ENCODE data around the gene KRT33A.

KRT33A gene

DNA sequence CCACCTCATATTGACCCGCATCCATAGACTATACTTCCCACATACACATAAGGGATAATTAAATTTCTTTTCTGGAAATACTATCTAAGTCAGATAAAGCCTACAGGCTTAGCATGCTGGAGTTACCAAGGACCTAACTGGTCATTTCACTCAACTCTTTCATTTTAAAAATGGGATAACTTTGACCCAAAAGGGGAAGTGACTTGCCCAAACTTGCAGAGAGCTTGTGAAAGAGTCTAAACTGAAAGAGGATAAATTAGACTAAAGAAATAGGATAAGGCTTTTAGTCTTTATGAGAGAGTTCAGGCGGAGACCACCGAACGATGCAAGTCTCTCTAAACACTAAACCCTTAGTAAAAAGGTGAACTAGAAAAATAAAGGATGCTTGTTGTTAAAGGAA is 3.9 kb upstream of the KRT33A start:
- ATAC-seq, result no peak
- TF ChIP-seq ZNF70 (CRISPR knock-in tag; IDR thresholded peaks at IDR 0.05), result no peak
- no peak for TF ChIP-seq OSR1 (CRISPR knock-in tag; IDR thresholded peaks at IDR 0.05)
- TF ChIP-seq TCF4 (CRISPR knock-in tag; IDR thresholded peaks at IDR 0.05; ENCODE audit: borderline replicate concordance), result no peak
- TF ChIP-seq, protein P1, sequence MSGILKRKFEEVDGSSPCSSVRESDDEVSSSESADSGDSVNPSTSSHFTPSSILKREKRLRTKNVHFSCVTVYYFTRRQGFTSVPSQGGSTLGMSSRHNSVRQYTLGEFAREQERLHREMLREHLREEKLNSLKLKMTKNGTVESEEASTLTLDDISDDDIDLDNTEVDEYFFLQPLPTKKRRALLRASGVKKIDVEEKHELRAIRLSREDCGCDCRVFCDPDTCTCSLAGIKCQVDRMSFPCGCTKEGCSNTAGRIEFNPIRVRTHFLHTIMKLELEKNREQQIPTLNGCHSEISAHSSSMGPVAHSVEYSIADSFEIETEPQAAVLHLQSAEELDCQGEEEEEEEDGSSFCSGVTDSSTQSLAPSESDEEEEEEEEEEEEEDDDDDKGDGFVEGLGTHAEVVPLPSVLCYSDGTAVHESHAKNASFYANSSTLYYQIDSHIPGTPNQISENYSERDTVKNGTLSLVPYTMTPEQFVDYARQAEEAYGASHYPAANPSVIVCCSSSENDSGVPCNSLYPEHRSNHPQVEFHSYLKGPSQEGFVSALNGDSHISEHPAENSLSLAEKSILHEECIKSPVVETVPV (CRISPR knock-in tag; IDR thresholded peaks at IDR 0.05), result no peak
- TF ChIP-seq ZC3H10 (CRISPR knock-in tag; IDR thresholded peaks at IDR 0.05), result no peak
- no peak for TF ChIP-seq ESRRG (CRISPR knock-in tag; IDR thresholded peaks at IDR 0.05)
- TF ChIP-seq ZNF565 (CRISPR knock-in tag; conservative IDR thresholded peaks at IDR 0.05; ENCODE audit: low read depth), result no peak
- no peak for TF ChIP-seq CREB5 (CRISPR knock-in tag; IDR thresholded peaks at IDR 0.05; ENCODE audit: low read depth)
- TF ChIP-seq ISL1 (CRISPR knock-in tag; IDR thresholded peaks at IDR 0.05), result no peak
- no peak for TF ChIP-seq CSDC2 (CRISPR knock-in tag; IDR thresholded peaks at IDR 0.05)
- no peak for TF ChIP-seq SNAI2 (CRISPR knock-in tag; IDR thresholded peaks at IDR 0.05)
- TF ChIP-seq ARNTL (CRISPR knock-in tag; IDR thresholded peaks at IDR 0.05; ENCODE audit: borderline replicate concordance, low read depth), result no peak

- TF ChIP-seq POU6F1 (CRISPR knock-in tag; IDR thresholded peaks at IDR 0.05; ENCODE audit: borderline replicate concordance, low read depth) (no peak), PATZ1 (CRISPR knock-in tag; IDR thresholded peaks at IDR 0.05; ENCODE audit: borderline replicate concordance) (no peak), TCF4 (CRISPR knock-in tag; IDR thresholded peaks at IDR 0.05; ENCODE audit: borderline replicate concordance) (no peak), ISL1 (CRISPR knock-in tag; IDR thresholded peaks at IDR 0.05) (no peak), CSDC2 (CRISPR knock-in tag; IDR thresholded peaks at IDR 0.05) (no peak), ZFP3 (CRISPR knock-in tag; IDR thresholded peaks at IDR 0.05) (no peak), CREB5 (CRISPR knock-in tag; IDR thresholded peaks at IDR 0.05; ENCODE audit: low read depth) (no peak), ARNTL (CRISPR knock-in tag; IDR thresholded peaks at IDR 0.05; ENCODE audit: borderline replicate concordance, low read depth) (no peak), OSR1 (CRISPR knock-in tag; IDR thresholded peaks at IDR 0.05) (no peak), GLIS3 (CRISPR knock-in tag; IDR thresholded peaks at IDR 0.05) (no peak), BACH2 (CRISPR knock-in tag; IDR thresholded peaks at IDR 0.05; ENCODE audit: borderline replicate concordance) (no peak), ZNF70 (CRISPR knock-in tag; IDR thresholded peaks at IDR 0.05) (no peak), ZFP30 (CRISPR knock-in tag; IDR thresholded peaks at IDR 0.05) (no peak), ZNF8 (CRISPR knock-in tag; IDR thresholded peaks at IDR 0.05) (no peak), RARB (CRISPR knock-in tag; IDR thresholded peaks at IDR 0.05) (no peak)
- TF ChIP-seq, protein P1 (CRISPR knock-in tag; IDR thresholded peaks at IDR 0.05), result no peak
- TF ChIP-seq, protein P2, sequence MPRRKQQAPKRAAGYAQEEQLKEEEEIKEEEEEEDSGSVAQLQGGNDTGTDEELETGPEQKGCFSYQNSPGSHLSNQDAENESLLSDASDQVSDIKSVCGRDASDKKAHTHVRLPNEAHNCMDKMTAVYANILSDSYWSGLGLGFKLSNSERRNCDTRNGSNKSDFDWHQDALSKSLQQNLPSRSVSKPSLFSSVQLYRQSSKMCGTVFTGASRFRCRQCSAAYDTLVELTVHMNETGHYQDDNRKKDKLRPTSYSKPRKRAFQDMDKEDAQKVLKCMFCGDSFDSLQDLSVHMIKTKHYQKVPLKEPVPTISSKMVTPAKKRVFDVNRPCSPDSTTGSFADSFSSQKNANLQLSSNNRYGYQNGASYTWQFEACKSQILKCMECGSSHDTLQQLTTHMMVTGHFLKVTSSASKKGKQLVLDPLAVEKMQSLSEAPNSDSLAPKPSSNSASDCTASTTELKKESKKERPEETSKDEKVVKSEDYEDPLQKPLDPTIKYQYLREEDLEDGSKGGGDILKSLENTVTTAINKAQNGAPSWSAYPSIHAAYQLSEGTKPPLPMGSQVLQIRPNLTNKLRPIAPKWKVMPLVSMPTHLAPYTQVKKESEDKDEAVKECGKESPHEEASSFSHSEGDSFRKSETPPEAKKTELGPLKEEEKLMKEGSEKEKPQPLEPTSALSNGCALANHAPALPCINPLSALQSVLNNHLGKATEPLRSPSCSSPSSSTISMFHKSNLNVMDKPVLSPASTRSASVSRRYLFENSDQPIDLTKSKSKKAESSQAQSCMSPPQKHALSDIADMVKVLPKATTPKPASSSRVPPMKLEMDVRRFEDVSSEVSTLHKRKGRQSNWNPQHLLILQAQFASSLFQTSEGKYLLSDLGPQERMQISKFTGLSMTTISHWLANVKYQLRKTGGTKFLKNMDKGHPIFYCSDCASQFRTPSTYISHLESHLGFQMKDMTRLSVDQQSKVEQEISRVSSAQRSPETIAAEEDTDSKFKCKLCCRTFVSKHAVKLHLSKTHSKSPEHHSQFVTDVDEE (CRISPR knock-in tag; IDR thresholded peaks at IDR 0.05), result no peak
Measured at GRCh38 chr17:41352597-41353366, 2.2 kb upstream of the KRT33A start.

More at GRCh38 chr17:41352597-41353366, 2.2 kb upstream of the KRT33A start:
- no peak for ATAC-seq

Measured in SK-N-SH treated with all-trans-retinoic acid at 6 μM for 48 hours (cell line).